Heart right ventricle (tissue), 16 donors: ENCODE data around the gene DRG2. TPM values are rescaled to one million over a fixed set of nuclear protein-coding genes. Genes with fewer than 3 reads are reported as not detected.
A peak's percentile ranks its signal among the peaks of the same experiment; 100 is the strongest.

Experiments used
- ATAC-seq, 8 donors: fragments of 200-7000 bp; cut with Tn5 transposase; one replicate each; pipeline ENCODE4 v1.9.1; 2020; ENCODE audit warnings: mild to moderate bottlenecking in 8 of 8, moderate library complexity in 8 of 8, moderate number of reproducible peaks in 1 of 8
- DNase-seq, 2 donors: peaks; one replicate each; pipeline ENCODE4 v3.0.0-alpha.2; 2020
- H3K27ac ChIP-seq, 10 donors: fragments of 200-600 bp; sonication (generic) in 2 of 10; one replicate each; pipeline versions ENCODE4 v1.5.0 to v1.8.0; 2020 to 2022; ENCODE audit warnings: mild to moderate bottlenecking in 3 of 10
- H3K27me3 ChIP-seq, 7 donors: fragments of 200-600 bp; one replicate each; pipeline ENCODE4 v1.8.0; 2021 to 2022; ENCODE audit warnings: mild to moderate bottlenecking in 2 of 7
- H3K36me3 ChIP-seq, 9 donors: fragments of 200-600 bp; sonication (generic) in 1 of 9; one replicate each; pipeline versions ENCODE4 v1.5.0 to v1.8.0; 2020 to 2022; ENCODE audit warnings: mild to moderate bottlenecking in 2 of 9
- H3K4me1 ChIP-seq, 9 donors: fragments of 200-600 bp; sonication (generic) in 1 of 9; one replicate each; pipeline versions ENCODE4 v1.5.0 to v1.8.0; 2020 to 2022; ENCODE audit warnings: mild to moderate bottlenecking in 4 of 9
- H3K4me3 ChIP-seq, 10 donors: fragments of 200-600 bp; sonication (generic) in 2 of 10; one replicate each; pipeline versions ENCODE4 v1.5.0 to v1.8.0; 2020 to 2022; ENCODE audit warnings: mild to moderate bottlenecking in 7 of 10, moderate library complexity in 2 of 10
- H3K9me3 ChIP-seq, 11 donors: fragments of 200-600 bp in 10 of 11; sonication (generic) in 2 of 11; one replicate each; pipeline versions ENCODE4 v1.5.0 to v1.8.0; 2013 to 2022; ENCODE audit warnings: mild to moderate bottlenecking in 2 of 11, control low read depth in 1 of 11, moderate library complexity in 1 of 11
- WGBS, 2 donors: extraction: QIAGEN DNeasy Blood & Tissue Kit; methylation state at CpG; one replicate each; pipeline ENCODE4 v1.1.7; 2013; ENCODE audit warnings: inconsistent platforms in 1 of 2; 5-methylcytosine and 5-hydroxymethylcytosine counted together
- intact Hi-C, 10 donors: fragments of 100-400 bp; cut with DNase I; formaldehyde crosslinking; loops; one replicate each; pipeline versions ENCODE4 v1.11.1 to v1.14.2; 2022
- polyA plus RNA-seq, 2 donors: library from polyadenylated mRNA; stranded (reverse); fragments of 200-250 nt; gene quantifications; one replicate each; pipeline ENCODE4 v1.2.3, GENCODE V29; 2013
- total RNA-seq, 10 donors: library from RNA; stranded (reverse); fragmentation: NEBNext Ultra II Directional in 3 of 10; extraction: Animal tissue kit (Norgen Biotek cat#: 25700) in 3 of 10; gene quantifications; one replicate each; pipeline versions ENCODE4 v1.2.1 to v1.2.4, GENCODE V29; 2021 to 2023
- TF ChIP-seq, protein P1 (sequence below), 9 donors: fragments of 200-600 bp; sonication (generic) in 2 of 9; IDR thresholded peaks; one replicate each; pipeline versions ENCODE4 v1.5.0 to v1.8.0; 2021 to 2022; ENCODE audit warnings: antibody characterized with exemption in 9 of 9, mild to moderate bottlenecking in 5 of 9, moderate library complexity in 1 of 9
- donor health status: Arrhythmogenic right ventricular cardiomyopathy.
- donor health status: ischemic (EF 13 %, LVEDD 7.1; RV severe dilation, severe dysfunction).
- donor health status: healthy with polysubstance abuse.
- donor health status: DM: no; HTN: yes; CAD: no.
- donor health status: DM: no; HTN: no; CAD: no.
- donor health status: ischemic (EF 25% LVEDD 6.9; RV normal size, moderate dysfunction).
- donor health status: ischemic (EF 25% LVEDD 5.7; RV mildly dilated, moderate dysfunction).
- donor health status: healthy.
- donor health status: DM: yes; HTN: yes; CAD: no.
- donor health status: Ischemic cardiomyopathy.
- donor health status: ischemic (EF 35%, LVEDD 5.7; RV mildly dilated, moderate dysfunction).
- donor health status: nonischemic (EF 11% LVEDD 7.7; RV severe dilation, severe dysfunction).
- donor health status: DM: yes; HTN: yes; CAD: no.
- donor health status: PGD.
- donor health status: ischemic (EF 29% LVEDD 5.4; RV normal size, mild dysfunction).
- donor health status: nonischemic (EF 23%, LVEDD 6.1; RV moderate dilation, normal function).

DRG2 gene
- total and polyA plus RNA-seq, 12 donors: 18.1 to 44.3 (median 21.2) TPM

DNA sequence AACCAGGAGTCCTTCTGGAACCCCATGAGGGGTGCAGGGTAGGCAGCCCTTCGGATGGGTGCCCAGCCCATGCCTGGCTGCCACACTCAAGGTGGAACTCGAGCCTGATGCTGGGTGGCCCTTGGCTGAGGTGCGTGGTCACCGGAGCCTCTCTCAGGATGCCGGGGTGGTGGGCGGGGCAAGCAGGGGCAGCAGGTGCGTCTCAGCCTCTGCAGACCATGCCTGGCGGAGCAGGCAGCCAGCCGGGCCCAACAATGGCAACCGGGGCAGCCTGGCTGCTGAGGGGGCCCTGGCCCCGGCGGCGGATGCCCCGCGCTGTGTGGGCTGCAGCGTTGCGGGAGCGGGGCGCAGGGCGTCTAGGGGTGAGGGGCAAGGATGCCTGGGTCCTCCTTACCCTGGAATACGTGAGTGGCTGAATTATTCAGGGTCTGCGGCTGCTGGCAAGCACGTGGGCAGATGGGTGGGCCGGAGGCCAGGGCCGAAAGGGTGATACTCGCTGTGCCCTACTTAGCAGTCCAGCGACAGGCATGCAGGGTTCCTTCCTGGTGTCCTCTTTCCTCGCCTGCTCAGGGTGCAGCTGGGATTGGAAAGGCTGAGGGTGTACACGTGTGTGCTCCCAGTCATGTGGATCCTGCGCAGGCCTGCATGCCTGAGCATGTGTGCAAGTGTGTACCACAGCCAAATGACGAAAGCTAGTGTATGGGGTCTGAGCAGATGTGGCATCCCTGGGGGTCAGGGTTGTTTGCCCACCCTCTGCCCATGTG is 35.4 kb downstream of the DRG2 start:
- DNase-seq (no peak), ATAC-seq (no peak)
- Histone ChIP-seq H3K27ac (no peak overlapping the region), H3K36me3 (no peaks in the 10 kb centered on the region), H3K27me3 (peaks cover 0 to 5% (median 0%) of the 10 kb centered on the region in 7 donors), H3K4me3 (no peak overlapping the region), H3K4me1 (no peaks in the 10 kb centered on the region), H3K9me3 (peaks cover 0 to 18% (median 0%) of the 10 kb centered on the region in 11 donors)
- 85 to 88% methylated on average over 31 of the region's 31 CpGs for WGBS, 2 donors
- TF ChIP-seq, protein P1, sequence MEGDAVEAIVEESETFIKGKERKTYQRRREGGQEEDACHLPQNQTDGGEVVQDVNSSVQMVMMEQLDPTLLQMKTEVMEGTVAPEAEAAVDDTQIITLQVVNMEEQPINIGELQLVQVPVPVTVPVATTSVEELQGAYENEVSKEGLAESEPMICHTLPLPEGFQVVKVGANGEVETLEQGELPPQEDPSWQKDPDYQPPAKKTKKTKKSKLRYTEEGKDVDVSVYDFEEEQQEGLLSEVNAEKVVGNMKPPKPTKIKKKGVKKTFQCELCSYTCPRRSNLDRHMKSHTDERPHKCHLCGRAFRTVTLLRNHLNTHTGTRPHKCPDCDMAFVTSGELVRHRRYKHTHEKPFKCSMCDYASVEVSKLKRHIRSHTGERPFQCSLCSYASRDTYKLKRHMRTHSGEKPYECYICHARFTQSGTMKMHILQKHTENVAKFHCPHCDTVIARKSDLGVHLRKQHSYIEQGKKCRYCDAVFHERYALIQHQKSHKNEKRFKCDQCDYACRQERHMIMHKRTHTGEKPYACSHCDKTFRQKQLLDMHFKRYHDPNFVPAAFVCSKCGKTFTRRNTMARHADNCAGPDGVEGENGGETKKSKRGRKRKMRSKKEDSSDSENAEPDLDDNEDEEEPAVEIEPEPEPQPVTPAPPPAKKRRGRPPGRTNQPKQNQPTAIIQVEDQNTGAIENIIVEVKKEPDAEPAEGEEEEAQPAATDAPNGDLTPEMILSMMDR (IDR thresholded peaks at IDR 0.05): no peak
- intact Hi-C loops: no loop called here

DNA sequence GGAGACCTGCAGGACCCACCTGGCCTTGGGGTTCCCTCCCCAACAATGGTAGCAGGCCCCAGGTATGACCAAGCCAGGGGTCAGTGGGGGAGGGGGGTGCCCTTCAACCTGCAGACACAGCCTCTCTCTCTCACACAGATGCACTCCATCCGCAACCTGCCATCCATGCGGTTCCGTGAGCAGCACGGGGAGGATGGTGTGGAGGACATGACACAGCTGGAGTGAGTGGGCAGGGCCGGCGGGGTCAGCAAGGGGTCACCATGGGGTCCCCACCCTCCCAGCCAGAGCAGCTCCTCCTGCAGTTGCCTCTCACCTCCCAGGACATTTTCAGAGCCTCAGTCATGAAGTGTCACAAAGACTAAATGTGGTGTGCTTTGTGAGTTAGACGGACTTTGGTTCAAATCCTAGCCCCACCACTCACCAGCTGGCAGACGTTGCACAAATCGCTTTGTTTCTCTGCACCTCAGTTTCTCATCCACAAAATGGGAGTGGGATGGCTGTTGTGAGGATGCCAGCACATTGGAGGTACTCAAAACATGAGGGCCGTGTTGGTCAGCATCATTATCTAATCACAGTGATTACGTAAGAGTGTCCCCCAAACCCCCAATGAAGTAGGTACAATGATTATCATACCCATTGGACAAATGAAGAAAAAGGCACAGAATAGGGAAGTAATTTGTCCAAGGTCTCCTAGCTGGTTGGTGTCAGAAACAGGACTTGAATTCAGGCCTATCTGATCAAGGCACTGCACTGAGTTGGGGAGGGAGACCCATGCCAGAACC is 36.8 kb downstream of the DRG2 start:
- DNase-seq (no peak), ATAC-seq (no peak)
- intact Hi-C loops: no loop called here
- no peaks in the 10 kb centered on the region for H3K36me3 ChIP-seq
- no peak overlapping the region for H3K27ac ChIP-seq
- TF ChIP-seq, protein P1 (IDR thresholded peaks at IDR 0.05): no peak
- no peak overlapping the region for H3K4me3 ChIP-seq
- peaks cover 0 to 5% (median 0%) of the 10 kb centered on the region in 7 donors for H3K27me3 ChIP-seq
- peaks cover 0 to 9% (median 0%) of the 10 kb centered on the region in 11 donors for H3K9me3 ChIP-seq
- no peaks in the 10 kb centered on the region for H3K4me1 ChIP-seq
- 73 to 74% methylated on average over 11 of the region's 11 CpGs for WGBS, 2 donors

DNA sequence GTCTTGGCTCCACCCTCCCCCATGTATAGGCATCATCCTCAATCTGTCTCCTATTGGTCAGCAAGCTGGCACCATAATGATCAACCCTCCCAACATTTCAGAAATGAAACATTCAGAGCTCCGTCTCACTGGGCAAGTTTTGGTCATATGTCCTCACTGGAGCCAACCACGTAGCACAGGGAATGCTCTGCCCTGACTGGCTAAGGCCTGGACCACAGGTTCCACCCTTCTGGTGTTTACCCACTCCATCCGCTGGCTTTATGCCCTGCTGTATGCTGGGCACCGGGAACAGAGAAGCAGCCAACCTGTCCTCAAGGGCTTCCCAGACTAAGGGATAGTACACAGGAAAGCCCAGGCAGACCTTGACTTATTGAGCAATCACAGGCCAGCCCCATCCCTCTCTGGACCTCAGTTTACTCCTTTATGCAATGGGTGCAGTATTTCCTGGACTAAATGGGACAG is 41.3 kb downstream of the DRG2 start:
- intact Hi-C loops: no loop called here
- no peak overlapping the region for H3K4me3 ChIP-seq
- H3K27me3 ChIP-seq: no peaks in the 10 kb centered on the region
- TF ChIP-seq, protein P1 (IDR thresholded peaks at IDR 0.05): no peak
- H3K9me3 ChIP-seq: no peaks in the 10 kb centered on the region
- H3K27ac ChIP-seq: no peak overlapping the region
- peak in 1 of 8 donors; percentile 20 for ATAC-seq
- H3K36me3 ChIP-seq: no peaks in the 10 kb centered on the region
- no peaks in the 10 kb centered on the region for H3K4me1 ChIP-seq
- DNase-seq: no peak
- WGBS, 2 donors: 72 to 73% methylated on average over 4 of the region's 4 CpGs

DNA sequence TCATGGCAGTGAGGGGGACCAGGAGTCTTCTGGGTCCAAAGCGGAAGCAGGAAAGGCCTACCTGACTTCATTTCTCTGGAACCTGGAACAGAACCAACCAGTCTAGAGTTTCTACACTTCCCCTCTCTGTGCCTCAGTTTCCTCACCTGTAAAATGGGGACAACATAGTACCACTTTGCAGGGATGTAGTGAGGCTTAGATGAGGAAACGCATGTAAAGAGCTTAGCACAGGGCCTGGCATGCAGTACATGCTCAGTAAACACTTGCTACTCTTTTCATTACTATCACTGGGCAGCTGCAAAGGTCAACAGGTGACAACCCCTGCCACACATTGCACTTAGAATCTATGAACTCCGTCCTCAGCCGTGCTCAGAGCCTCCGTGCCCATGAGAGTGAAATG is 45.0 kb downstream of the DRG2 start:
- DNase-seq: no peak
- no peak overlapping the region for H3K4me3 ChIP-seq
- WGBS, 2 donors: 90% methylated on average over 5 of the region's 5 CpGs
- intact Hi-C loops: no loop called here
- no peaks in the 10 kb centered on the region for H3K36me3 ChIP-seq
- no peak overlapping the region for H3K27ac ChIP-seq
- H3K9me3 ChIP-seq: no peaks in the 10 kb centered on the region
- TF ChIP-seq, protein P1 (IDR thresholded peaks at IDR 0.05): no peak
- H3K27me3 ChIP-seq: no peaks in the 10 kb centered on the region
- no peak for ATAC-seq
- H3K4me1 ChIP-seq: no peaks in the 10 kb centered on the region
